Esophagus squamous epithelium (tissue), 5 donors: ENCODE data around the gene AKAP12. TPM values are rescaled to one million over a fixed set of nuclear protein-coding genes. Genes with fewer than 3 reads are reported as not detected.

ENCODE experiments used
- DNase-seq: peaks from one replicate; lab custom pipeline; 2025; lab: John Stamatoyannopoulos, UW
- H3K27ac ChIP-seq, 4 donors: fragments of 200-600 bp; sonication (generic); one replicate each; pipeline ENCODE4 v1.5.1; 2016 to 2019; ENCODE audit warnings: mild to moderate bottlenecking in 1 of 4
- H3K27me3 ChIP-seq, 4 donors: fragments of 200-600 bp; sonication (generic); 1 replicate in 3 of 4; 2 replicates in 1 of 4; pipeline versions ENCODE4 v1.5.1 to v1.6.0; 2017 to 2021; ENCODE audit warnings: antibody characterized with exemption in 1 of 4
- H3K36me3 ChIP-seq, 3 donors: fragments of 200-600 bp; sonication (generic); one replicate each; pipeline ENCODE4 v1.5.1; 2016 to 2019
- H3K4me1 ChIP-seq, 3 donors: fragments of 200-600 bp; sonication (generic); one replicate each; pipeline ENCODE4 v1.5.1; 2017 to 2019
- H3K4me3 ChIP-seq, 4 donors: fragments of 200-600 bp; sonication (generic); 1 replicate in 3 of 4; 2 replicates in 1 of 4; pipeline ENCODE4 v1.5.1; 2016 to 2019; ENCODE audit warnings: mild to moderate bottlenecking in 2 of 4, moderate library complexity in 1 of 4
- H3K9me3 ChIP-seq, 3 donors: fragments of 200-600 bp; sonication (generic); one replicate each; pipeline ENCODE4 v1.5.1; 2016 to 2019
- CTCF ChIP-seq, 6 experiments: fragments of 450-650 bp in 4 of 6; fragments of 200-600 bp in 2 of 6; sonication (generic) in 2 of 6; IDR thresholded peaks; one replicate each; pipeline ENCODE4 v1.5.1; 2016 to 2019; ENCODE audit warnings: antibody characterized with exemption in 6 of 6, mild to moderate bottlenecking in 4 of 6, moderate library complexity in 4 of 6
- POLR2A ChIP-seq, 4 donors: fragments of 450-650 bp; IDR thresholded peaks; one replicate each; pipeline ENCODE4 v1.6.1; 2017; ENCODE audit warnings: antibody characterized with exemption in 4 of 4, mild to moderate bottlenecking in 4 of 4, moderate library complexity in 3 of 4
- WGBS, 2 donors: methylation state at CpG; one replicate each; pipeline ENCODE4 v1.1.5; 2018; 5-methylcytosine and 5-hydroxymethylcytosine counted together
- intact Hi-C: fragments of 100-400 bp; cut with DNase I; formaldehyde crosslinking; loops from one replicate; pipeline ENCODE4 v1.15.0; 2022
- total RNA-seq, 4 donors: library from RNA; depleted of rRNA; stranded (reverse); fragments of >200 nt; gene quantifications; one replicate each; pipeline ENCODE4 v1.1.0, GENCODE V29; 2016
- donor health status: DM: yes; HTN: yes; CAD: no.

Gene AKAP12
- total RNA-seq, result 10 to 100 TPM in 2 of 4 donors, 1 to 10 TPM in 2; 1.7 to 66.6 (median 11.4) TPM

DNA sequence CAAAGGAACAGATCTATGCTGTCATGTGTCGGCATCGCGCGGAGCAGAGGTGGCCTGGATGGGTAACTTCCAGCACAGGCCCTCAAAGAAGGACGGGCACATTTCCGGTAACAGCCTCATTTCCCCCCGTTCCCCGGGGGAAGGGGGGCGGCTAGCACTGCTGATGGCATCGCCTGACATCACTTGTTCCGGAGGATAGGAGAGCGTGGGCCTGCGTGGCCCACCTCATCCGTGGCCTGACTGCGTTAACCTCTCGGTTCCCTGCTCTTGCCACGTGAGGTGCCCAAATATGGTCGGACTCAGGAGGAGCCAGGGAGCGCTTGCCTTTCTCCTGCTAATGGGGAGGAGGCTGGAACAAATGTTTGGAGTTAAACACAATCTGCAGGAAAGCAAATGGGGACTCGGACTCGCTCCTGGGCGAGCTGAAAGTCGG is at the start of gene AKAP12:
Gene AKAP12 (plus strand): TSS at position 365 of the 433 bp plus-strand sequence. CDS start 596 bp downstream, outside the sequence.
- H3K4me1 ChIP-seq, result peaks cover 6 to 26% (median 12%) of the 10 kb centered on the region in 3 donors
- DNase-seq, result no peak
- TF ChIP-seq POLR2A (IDR thresholded peaks at IDR 0.05) (no peak), CTCF (IDR thresholded peaks at IDR 0.05) (no peak)
- intact Hi-C loops, result no loop called here
- 25 to 39% methylated on average over 12 to 18 of the region's 23 CpGs for WGBS, 2 donors
- peaks cover 0 to 66% (median 4%) of the 10 kb centered on the region in 4 donors for H3K27me3 ChIP-seq
- no peaks in the 10 kb centered on the region for H3K36me3 ChIP-seq
- peak within 1 kb of the TSS; percentile 82 to 97 (median 90) for H3K27ac ChIP-seq
- no peaks in the 10 kb centered on the region for H3K9me3 ChIP-seq
- peak within 1 kb of the TSS; percentile 43 to 77 (median 71) for H3K4me3 ChIP-seq

DNA sequence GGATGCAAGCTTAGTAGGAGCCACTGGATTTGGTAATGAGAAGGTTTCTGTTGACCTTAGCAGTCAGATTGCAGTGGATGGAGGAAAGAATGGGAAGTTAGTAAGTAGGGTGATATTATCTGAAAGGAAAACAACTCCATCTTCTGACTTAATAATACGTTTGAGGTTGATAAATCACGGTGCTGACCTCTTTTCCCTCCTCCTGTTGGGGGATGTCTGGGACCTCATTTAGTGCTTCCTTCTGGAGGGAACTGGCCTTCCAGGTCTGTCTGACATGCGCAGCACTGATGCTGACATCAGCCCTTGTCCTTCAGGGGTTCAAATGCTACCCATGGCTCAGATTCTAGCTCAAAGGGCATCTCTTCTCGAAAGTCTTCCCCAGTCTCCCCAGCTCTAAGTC is 48.2 kb upstream of the AKAP12 start:
- Histone ChIP-seq H3K36me3 (no peaks in the 10 kb centered on the region), H3K27ac (no peak overlapping the region), H3K4me3 (no peak overlapping the region), H3K9me3 (no peaks in the 10 kb centered on the region), H3K27me3 (no peaks in the 10 kb centered on the region), H3K4me1 (peaks cover 0 to 6% (median 0%) of the 10 kb centered on the region in 3 donors)
- intact Hi-C loops, result no loop called here
- no peak for DNase-seq
- TF ChIP-seq POLR2A (IDR thresholded peaks at IDR 0.05) (no peak), CTCF (IDR thresholded peaks at IDR 0.05) (no peak)
- WGBS, 2 donors, result 52 to 58% methylated on average over 4 of the region's 4 CpGs

DNA sequence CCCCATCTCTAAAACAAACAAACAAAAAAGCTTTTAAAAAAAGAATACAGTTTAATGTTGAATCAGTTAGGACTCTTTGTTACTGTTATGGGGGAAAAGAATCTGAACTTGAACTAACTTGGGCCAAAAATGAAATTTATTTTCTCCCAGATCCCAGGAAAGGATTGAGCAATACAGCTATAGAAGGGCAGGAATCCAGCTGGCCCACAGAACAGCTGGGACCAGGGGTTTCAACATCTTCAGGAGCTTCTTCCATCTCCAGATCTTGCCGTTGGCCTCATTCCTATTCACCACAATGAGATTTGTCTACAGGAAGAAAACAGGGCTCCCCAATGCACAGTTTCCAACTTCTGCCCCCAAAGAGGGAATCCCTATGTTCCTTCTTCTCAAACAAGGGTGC is 43.2 kb upstream of the AKAP12 start:
- TF ChIP-seq POLR2A (IDR thresholded peaks at IDR 0.05), result no peak
- TF ChIP-seq CTCF (IDR thresholded peaks at IDR 0.05), result no peak
- no peak for DNase-seq
- no peaks in the 10 kb centered on the region for H3K9me3 ChIP-seq
- peaks cover 0 to 11% (median 0%) of the 10 kb centered on the region in 3 donors for H3K4me1 ChIP-seq
- intact Hi-C loops, result no loop called here
- no peaks in the 10 kb centered on the region for H3K27me3 ChIP-seq
- no peaks in the 10 kb centered on the region for H3K36me3 ChIP-seq
- H3K27ac ChIP-seq, result peak overlapping the region in 3 of 4 donors; percentile 20 to 39 (median 31)
- 46 to 67% methylated on average over 1 of the region's 1 CpG for WGBS, 2 donors
- H3K4me3 ChIP-seq, result no peak overlapping the region

- WGBS, 2 donors, result 92 to 100% methylated on average over 1 of the region's 1 CpG
- intact Hi-C loops, result no loop called here
Measured at GRCh38 chr6:151197556-151197955, 42.2 kb upstream of the AKAP12 start.

More at GRCh38 chr6:151197556-151197955, 42.2 kb upstream of the AKAP12 start:
- Histone ChIP-seq H3K27me3 (no peaks in the 10 kb centered on the region), H3K4me3 (no peak overlapping the region), H3K27ac (no peak overlapping the region), H3K9me3 (no peaks in the 10 kb centered on the region), H3K4me1 (peaks cover 0 to 11% (median 0%) of the 10 kb centered on the region in 3 donors), H3K36me3 (no peaks in the 10 kb centered on the region)
- no peak for DNase-seq
- TF ChIP-seq CTCF (IDR thresholded peaks at IDR 0.05) (no peak), POLR2A (IDR thresholded peaks at IDR 0.05) (no peak)
